ENCODE measurements around the gene NUDT5.

GRCh38 chr10:12156367-12157123 lies 39.1 kb downstream of the NUDT5 start:
- TF ChIP-seq CTCF (conservative IDR thresholded peaks at IDR 0.05 in 1 of 2, IDR thresholded peaks at IDR 0.05 in 1 of 2; ENCODE audit: extremely low read depth in 1 of 2, insufficient read depth in 1 of 2, low read depth in 1 of 2, low read length in 2 of 2) (no peak), EZH2 (IDR thresholded peaks at IDR 0.05; ENCODE audit: borderline replicate concordance, low read length) (no peak)
